Astrocyte (in vitro differentiated cells and primary cell): ENCODE measurements around the gene VPS26C. TPM values are rescaled to one million over a fixed set of nuclear protein-coding genes. Genes with fewer than 3 reads are reported as not detected.

Experiments
- DNase-seq: peaks from one replicate; pipeline ENCODE4 v3.0.0-alpha.2; 2010; ENCODE audit warnings: low read depth
- FAIRE-seq: peaks from 2 replicates; lab custom pipeline; 2011; peaks lifted over from hg19 to GRCh38; lab: Jason Lieb, UNC
- H2AFZ ChIP-seq: 2 replicates; pipeline ENCODE4 v1.6.0; 2012; ENCODE audit warnings: low read depth, low read length, inconsistent platforms
- H3K27ac ChIP-seq: 2 replicates; pipeline ENCODE4 v1.5.1; 2011; ENCODE audit warnings: low read depth, low read length, inconsistent platforms
- H3K27me3 ChIP-seq: 2 replicates; pipeline ENCODE4 v1.6.0; 2011; ENCODE audit warnings: low read length, inconsistent platforms; ENCODE audit not compliant: insufficient read depth
- H3K36me3 ChIP-seq: 2 replicates; pipeline ENCODE4 v1.5.1; 2011; ENCODE audit warnings: low read length, inconsistent platforms; ENCODE audit not compliant: insufficient read depth
- H3K4me1 ChIP-seq: 2 replicates; pipeline ENCODE4 v1.5.1; 2011; ENCODE audit warnings: low read length, inconsistent platforms; ENCODE audit not compliant: insufficient read depth
- H3K4me2 ChIP-seq: 2 replicates; pipeline ENCODE4 v1.6.0; 2012; ENCODE audit warnings: low read length, inconsistent platforms
- H3K4me3 ChIP-seq: 2 replicates; pipeline ENCODE4 v1.5.1; 2011; ENCODE audit warnings: low read depth, mild to moderate bottlenecking, low read length, inconsistent platforms; ENCODE audit not compliant: insufficient read depth
- H3K79me2 ChIP-seq: 2 replicates; pipeline ENCODE4 v1.6.0; 2012; ENCODE audit warnings: mild to moderate bottlenecking, low read length, inconsistent platforms; ENCODE audit not compliant: insufficient read depth
- H3K9ac ChIP-seq: 2 replicates; pipeline ENCODE4 v1.6.0; 2012; ENCODE audit warnings: mild to moderate bottlenecking, low read length, inconsistent platforms
- H3K9me3 ChIP-seq: 2 replicates; pipeline ENCODE4 v1.5.1; 2012; ENCODE audit warnings: low read depth, mild to moderate bottlenecking, low read length, inconsistent platforms; ENCODE audit not compliant: insufficient read depth
- H4K20me1 ChIP-seq: 2 replicates; pipeline ENCODE4 v1.6.0; 2012; ENCODE audit warnings: low read length, inconsistent platforms; ENCODE audit not compliant: insufficient read depth
- H3K27ac Mint-ChIP-seq: one replicate; pipeline ENCODE4 v1.8.0; 2021; ENCODE audit warnings: mild to moderate bottlenecking, mixed read lengths; ENCODE audit not compliant: unreplicated experiment
- H3K27me3 Mint-ChIP-seq: one replicate; pipeline ENCODE4 v1.8.0; 2021; ENCODE audit warnings: low read depth, mixed read lengths; ENCODE audit not compliant: unreplicated experiment
- H3K36me3 Mint-ChIP-seq: one replicate; pipeline ENCODE4 v1.8.0; 2021; ENCODE audit warnings: low read depth, mixed read lengths; ENCODE audit not compliant: unreplicated experiment
- H3K4me1 Mint-ChIP-seq: one replicate; pipeline ENCODE4 v1.8.0; 2021; ENCODE audit warnings: low read depth, mixed read lengths; ENCODE audit not compliant: unreplicated experiment
- H3K4me3 Mint-ChIP-seq: one replicate; pipeline ENCODE4 v1.8.0; 2021; ENCODE audit warnings: mild to moderate bottlenecking, moderate library complexity, mixed read lengths; ENCODE audit not compliant: unreplicated experiment
- H3K9me3 Mint-ChIP-seq: one replicate; pipeline ENCODE4 v1.8.0; 2021; ENCODE audit warnings: mild to moderate bottlenecking, mixed read lengths; ENCODE audit not compliant: unreplicated experiment
- CTCF ChIP-seq: IDR thresholded peaks from 2 replicates; pipeline ENCODE4 v1.5.1; 2011; ENCODE audit warnings: low read depth, mild to moderate bottlenecking, inconsistent platforms, low read length, moderate library complexity; ENCODE audit not compliant: insufficient read depth
- EZH2 ChIP-seq: IDR thresholded peaks from 2 replicates; pipeline ENCODE4 v1.6.1; 2012; ENCODE audit warnings: mild to moderate bottlenecking, low read length, inconsistent platforms; ENCODE audit not compliant: insufficient read depth
- total RNA-seq: library from RNA; stranded (reverse); gene quantifications from 2 replicates; pipeline ENCODE4 v1.2.1, GENCODE V29; 2021

The VPS26C gene
- total RNA-seq, 1 donor from 2014 or later, result 52.9 TPM

- Mint-ChIP-seq H3K4me3 (peak overlapping the region; percentile 65), H3K36me3 (peaks cover 9% of the 10 kb centered on the region), H3K9me3 (no peaks in the 10 kb centered on the region), H3K4me1 (peaks cover 18% of the 10 kb centered on the region), H3K27ac (peak overlapping the region; percentile 71), H3K27me3 (no peaks in the 10 kb centered on the region)
- no peaks in the 10 kb centered on the region for H3K36me3 ChIP-seq
- no peak overlapping the region for H2AFZ ChIP-seq
- H3K27ac ChIP-seq, result no peak overlapping the region
- H3K4me3 ChIP-seq, result no peak overlapping the region
- TF ChIP-seq CTCF, result no peak
- TF ChIP-seq EZH2, result no peak
- no peaks in the 10 kb centered on the region for H3K27me3 ChIP-seq
- no peak overlapping the region for H3K4me2 ChIP-seq
- H3K9me3 ChIP-seq, result no peaks in the 10 kb centered on the region
- no peak overlapping the region for H3K9ac ChIP-seq
- peaks cover 81% of the 10 kb centered on the region for H3K79me2 ChIP-seq
- FAIRE-seq (no peak), DNase-seq (peak; percentile 34)
- H3K4me1 ChIP-seq, result no peaks in the 10 kb centered on the region
- H4K20me1 ChIP-seq, result peaks cover 21% of the 10 kb centered on the region
Observed at GRCh38 chr21:37263827-37264600, 3.1 kb downstream of the VPS26C start.

- H3K36me3 Mint-ChIP-seq, result peaks cover 8% of the 10 kb centered on the region
Observed at GRCh38 chr21:37259426-37259825, 7.7 kb downstream of the VPS26C start.

More at GRCh38 chr21:37259426-37259825, 7.7 kb downstream of the VPS26C start:
- DNase-seq (no peak), FAIRE-seq (no peak)
- no peaks in the 10 kb centered on the region for H3K9me3 ChIP-seq
- Mint-ChIP-seq H3K4me3 (no peak overlapping the region), H3K27me3 (no peaks in the 10 kb centered on the region), H3K4me1 (peaks cover 21% of the 10 kb centered on the region), H3K9me3 (no peaks in the 10 kb centered on the region), H3K27ac (no peak overlapping the region)
- peaks cover 26% of the 10 kb centered on the region for H4K20me1 ChIP-seq
- H3K36me3 ChIP-seq, result no peaks in the 10 kb centered on the region
- H3K27ac ChIP-seq, result no peak overlapping the region
- no peaks in the 10 kb centered on the region for H3K27me3 ChIP-seq
- H3K79me2 ChIP-seq, result peaks cover 76% of the 10 kb centered on the region
- no peak overlapping the region for H2AFZ ChIP-seq
- no peak for TF ChIP-seq CTCF
- TF ChIP-seq EZH2, result no peak
- peaks cover 16% of the 10 kb centered on the region for H3K4me1 ChIP-seq
- no peak overlapping the region for H3K4me3 ChIP-seq
- H3K4me2 ChIP-seq, result no peak overlapping the region
- H3K9ac ChIP-seq, result no peak overlapping the region
